Activated CD4-positive, alpha-beta T cell treated with anti-CD3 and anti-CD28 coated beads for 4 hours (primary cell): ENCODE results near the gene APBB2.

ENCODE experiments used
- DNase-seq, 2 donors: peaks; one replicate each; pipeline ENCODE4 v3.0.0-alpha.2; 2020

The APBB2 gene

DNA sequence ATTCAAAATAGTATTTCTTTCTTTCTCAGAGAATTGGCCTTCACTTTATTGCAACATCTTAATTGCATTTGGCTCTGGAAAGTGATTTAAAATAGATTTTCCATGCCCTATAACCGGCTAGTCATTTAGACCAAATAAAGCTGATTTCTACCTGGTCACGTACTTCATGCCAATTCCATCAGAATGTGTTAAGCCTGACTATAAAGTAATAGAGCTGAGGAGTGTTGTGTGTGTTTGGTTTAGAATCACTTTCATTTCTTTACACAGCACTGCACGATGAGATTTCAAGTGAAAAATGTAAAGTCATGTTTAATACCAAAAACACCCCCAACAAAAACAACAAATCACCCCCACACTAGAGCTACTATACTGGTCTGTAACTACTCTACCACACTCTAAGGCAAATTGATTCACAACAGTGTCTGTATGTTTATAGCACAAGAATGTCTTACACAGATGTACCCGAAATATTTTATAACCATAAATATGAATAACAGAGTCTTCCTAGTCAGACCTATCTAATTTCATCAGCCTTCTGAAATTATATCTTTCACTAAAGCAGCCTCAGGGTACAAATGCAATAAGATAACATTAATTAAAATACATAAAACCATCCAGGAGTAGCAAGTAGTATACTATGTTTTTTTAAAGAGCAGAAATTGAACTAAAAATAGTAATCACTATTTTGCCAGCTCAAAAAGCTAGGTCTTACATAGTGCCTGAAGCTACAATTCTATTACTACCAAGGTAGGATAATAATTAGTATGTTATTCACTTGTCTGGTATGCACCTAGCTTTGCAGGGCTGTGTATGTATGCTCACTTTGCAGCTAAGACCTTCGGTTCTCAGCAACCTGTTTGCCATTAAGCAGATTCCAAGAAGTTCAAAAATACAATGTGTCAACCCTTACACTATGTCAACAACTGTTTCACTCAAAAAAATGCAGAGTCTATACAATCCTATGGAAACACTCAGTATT, 28.4 kb downstream of the APBB2 start:
- DNase-seq: no peak

GRCh38 chr4:41184009-41184408, 30.3 kb downstream of the APBB2 start:
- DNase-seq: no peak

- no peak for DNase-seq
Observed at GRCh38 chr4:41183021-41183553, 31.3 kb downstream of the APBB2 start.

DNA sequence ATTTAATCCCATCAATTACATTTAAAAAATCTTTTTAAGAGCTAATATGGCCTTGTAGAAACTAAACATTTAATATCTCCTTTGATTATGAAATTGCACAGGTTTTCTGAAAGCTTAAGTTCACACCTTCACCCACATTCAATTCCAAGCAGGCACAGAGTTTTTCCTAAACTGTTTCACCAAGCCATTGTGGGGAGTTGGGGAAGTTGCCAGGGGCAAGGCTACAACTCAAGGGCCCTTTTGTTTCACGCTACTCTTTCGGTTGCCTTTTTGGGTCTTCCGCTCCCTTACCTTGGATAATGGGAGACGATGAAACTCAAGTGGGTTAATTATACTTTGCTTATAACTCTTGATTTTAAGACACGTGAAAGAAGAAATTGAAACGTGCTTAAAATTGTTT, 33.3 kb downstream of the APBB2 start:
- DNase-seq: no peak

DNA sequence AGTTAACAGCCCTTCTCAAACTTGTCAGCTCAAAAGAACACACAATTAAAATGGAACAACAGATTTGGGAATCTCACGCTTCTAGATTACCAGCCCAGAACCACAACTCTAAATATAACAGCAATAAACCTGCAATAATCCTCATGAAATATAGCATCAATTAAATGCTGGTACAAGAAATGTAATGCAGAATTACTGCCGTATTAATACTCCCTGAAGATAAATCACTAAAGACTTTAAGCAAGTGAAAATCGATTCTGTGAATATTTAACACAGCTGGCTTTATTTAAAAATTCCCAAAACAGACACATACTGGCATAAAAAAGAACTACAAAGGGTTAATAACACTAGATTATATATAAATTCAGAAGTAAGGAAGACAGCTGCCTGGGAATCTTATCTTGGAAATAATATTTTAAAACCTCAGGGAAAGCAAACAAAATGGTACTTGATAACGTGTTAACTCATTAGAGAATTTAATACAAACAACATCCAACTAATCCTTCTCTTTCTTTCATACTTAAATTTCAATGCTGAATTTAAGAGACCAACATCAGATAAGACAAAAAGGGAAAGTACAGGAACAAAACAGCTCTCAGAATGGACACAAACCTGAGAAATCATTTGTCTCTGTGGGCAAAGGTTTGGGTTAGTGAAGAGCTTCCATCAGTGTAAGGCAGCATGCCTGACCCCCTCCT, 34.7 kb downstream of the APBB2 start:
- DNase-seq: no peak

- DNase-seq: no peak
Observed at GRCh38 chr4:41178372-41179370, 35.7 kb downstream of the APBB2 start.

GRCh38 chr4:41177016-41177415, 37.3 kb downstream of the APBB2 start:
- DNase-seq: no peak

DNA sequence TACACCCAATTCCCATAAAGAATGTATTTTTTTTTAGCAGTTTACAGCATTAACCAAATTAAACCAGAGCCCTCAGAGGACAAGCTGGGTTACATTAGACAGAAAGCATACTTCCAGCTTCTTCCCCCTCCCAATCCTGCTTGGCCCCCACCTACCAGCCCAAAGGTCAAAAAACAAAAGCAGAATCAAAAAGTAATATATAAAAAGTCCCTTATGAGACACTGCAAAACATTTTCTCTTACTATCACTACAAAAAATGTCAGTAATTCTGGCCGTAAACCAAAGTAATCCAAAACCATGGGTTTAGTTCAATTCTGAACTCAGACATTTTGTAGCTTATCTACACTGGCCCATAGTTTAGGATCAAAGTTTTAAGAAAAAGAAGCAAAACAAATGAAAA, 38.0 kb downstream of the APBB2 start:
- no peak for DNase-seq

GRCh38 chr4:41175794-41176193, 38.5 kb downstream of the APBB2 start:
- DNase-seq: no peak

GRCh38 chr4:41174444-41174843, 39.9 kb downstream of the APBB2 start:
- no peak for DNase-seq

DNA sequence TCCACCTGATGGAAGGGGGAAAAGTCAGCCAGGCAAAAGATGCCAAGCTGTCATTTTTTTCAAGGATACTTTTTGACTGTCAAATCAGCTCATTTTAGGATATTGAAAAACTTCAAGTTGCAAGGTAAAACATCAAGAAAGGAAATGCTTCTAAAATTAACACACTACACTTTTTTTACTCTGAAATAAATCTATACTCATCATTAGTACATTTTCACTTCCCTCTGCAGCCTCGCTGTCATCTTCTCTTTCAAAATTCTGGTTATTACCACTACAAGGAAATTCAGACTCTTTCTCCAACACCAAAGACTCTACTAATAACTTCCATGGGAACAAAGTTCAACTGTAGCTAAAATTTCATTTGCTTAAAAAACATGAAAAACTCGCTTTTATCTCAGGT, 41.6 kb downstream of the APBB2 start:
- no peak for DNase-seq

GRCh38 chr4:41169256-41169800, 45.0 kb downstream of the APBB2 start:
- DNase-seq: no peak

DNA sequence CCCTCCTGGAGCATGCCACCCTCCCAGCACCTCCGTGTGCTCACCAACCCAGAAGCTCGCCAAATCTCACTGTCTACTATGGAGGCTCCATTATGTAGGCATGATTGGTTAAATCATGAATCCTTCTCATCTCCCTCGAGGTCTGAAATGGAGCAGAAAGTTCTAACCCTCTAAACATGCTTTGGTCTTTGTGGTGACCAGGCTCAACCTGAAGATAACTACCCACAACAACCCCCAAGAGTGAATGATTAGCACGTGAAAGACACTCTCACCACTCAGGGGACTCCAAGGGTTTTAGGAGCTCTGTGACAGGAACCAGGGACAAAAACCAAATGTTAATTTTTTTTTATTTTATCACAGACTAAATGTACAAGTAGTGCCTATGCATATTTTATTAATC, 47.2 kb downstream of the APBB2 start:
- DNase-seq: no peak

DNA sequence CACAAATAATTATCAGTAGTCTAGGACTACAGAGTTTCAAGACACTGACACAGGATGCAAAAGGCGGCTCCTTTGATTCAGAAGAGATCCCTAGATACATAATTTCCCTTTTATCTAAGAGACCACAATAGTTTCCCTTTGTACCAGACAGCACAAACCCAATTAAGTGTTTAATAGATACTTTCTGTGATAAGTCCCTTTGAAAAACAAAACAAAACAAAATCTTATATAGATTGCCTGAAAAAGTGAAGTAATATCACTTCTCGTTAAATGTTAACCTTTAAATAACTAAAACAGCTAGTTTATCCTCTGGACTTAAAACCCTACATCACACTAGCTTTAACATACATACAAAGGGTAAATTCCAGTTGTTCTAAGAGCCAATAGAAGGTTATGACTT, 49.9 kb downstream of the APBB2 start:
- no peak for DNase-seq

DNA sequence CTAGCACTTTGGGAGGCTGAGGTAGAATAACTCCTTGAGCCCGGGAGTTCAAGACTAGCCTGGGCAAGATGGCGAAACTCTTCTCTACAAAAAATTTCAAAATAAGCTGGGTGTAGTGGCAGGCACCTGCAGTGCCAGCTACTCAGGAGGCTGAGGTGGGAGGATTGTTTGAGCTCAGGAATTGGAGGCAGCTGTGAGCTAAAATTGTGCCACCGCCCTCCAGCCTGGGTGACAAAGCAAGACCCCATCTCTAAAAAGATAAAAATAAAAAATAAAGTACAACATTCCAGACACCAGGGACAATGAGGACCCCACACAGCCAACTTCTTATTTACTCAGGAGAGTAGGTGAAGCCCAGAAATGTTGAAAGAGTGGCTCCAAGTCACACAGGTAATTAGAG, 53.0 kb downstream of the APBB2 start:
- no peak for DNase-seq

GRCh38 chr4:41160856-41161255, 53.5 kb downstream of the APBB2 start:
- DNase-seq: no peak

DNA sequence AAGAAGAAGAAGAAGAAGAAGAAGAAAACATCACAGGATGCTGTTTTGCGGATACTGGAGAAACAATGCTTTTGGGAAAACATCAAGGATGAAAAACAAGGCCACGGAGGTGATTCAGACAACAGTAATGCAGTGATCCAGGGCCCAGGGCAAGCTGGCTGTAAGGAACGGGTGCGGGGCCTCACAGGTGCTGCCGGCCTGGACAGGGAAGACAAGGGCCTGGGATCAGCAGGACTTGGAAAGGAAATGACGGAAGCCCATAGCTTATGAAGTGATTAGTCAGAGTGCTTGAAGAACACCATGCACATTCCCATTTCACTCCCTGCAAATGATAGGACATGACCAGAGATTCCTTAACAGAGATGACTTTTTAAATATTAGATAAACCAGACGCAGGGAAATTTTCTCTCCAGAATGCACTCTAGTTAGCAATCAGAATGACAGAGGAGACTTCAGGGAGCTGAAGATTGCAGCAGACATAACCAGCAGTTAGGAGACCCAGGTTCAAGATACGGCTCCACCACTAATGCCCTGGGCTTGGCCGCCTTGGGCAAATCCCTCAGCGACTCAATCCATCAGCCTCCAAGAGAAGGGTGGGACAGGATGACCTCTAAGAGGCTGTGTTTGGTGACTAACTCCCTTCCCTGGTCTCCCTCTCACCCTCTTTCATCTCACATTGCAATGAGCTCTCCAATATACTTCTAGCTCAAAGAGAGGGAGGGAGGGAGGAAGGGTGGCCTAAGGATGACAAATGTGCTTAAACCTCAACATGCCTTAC, 54.1 kb downstream of the APBB2 start:
- no peak for DNase-seq

DNA sequence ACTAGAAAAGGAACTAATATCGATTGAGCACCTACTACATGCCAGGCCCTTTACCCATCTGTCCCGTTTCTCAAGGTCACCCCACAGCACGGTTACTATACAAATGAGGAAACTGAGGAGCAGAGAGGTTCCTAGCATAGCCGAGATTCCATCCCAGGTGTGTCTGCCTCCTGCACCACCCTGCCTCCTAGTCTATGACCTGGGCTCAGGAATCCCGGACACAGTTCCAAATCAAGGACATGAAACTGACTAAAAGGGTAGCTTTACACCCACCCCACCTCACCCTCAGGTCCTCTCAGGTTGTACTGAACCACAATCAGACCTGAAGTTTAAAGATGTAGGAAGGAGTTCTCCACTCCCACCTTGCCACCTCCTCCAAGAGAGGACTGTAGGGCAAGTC, 55.6 kb downstream of the APBB2 start:
- DNase-seq: no peak

DNA sequence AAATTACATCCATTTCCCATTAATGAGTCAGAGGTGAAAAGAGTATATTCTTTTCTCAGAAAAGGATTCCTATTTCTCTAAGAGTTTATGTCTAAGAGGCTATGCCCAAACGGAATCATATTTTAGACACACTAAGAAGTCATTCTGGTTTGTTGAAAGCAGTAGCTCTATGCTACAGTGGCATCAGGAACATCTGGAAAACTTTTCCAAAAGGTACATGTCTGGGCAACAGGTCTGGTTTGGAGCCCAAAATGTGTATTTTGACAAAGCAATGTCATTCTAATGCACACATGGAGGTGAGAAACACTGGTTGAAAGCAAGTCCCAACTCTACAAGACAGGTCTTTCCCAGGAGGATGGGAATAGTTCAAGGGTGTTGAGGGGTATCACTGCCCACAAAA, 56.1 kb downstream of the APBB2 start:
- DNase-seq: no peak

- DNase-seq: no peak
Observed at GRCh38 chr4:41157009-41157408, 57.3 kb downstream of the APBB2 start.

DNA sequence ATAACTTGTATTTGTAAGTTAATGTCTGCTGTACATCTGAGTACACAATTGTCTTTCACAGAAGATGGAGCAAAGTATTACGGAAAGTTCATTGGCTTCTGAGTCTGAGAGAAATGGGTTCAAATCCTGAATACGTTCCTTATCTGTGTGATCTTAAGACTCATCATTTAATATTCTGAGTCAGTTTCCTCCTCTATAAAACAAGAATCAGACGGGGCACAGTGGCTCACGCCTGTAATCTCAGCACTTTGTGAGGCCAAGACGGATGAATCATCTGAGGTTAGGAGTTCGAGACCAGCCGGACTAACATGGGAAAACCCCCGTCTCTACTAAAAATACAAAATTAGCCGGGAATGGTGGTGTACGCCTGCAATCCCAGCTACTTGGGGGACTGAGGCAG, 57.8 kb downstream of the APBB2 start:
- DNase-seq: no peak
